GM12872 (cell line): ENCODE data around the gene NKRF.

Source experiments
- TF ChIP-seq, protein P1 (sequence below): IDR thresholded peaks from 3 replicates; pipeline ENCODE4 v1.5.1; 2011; ENCODE audit warnings: low read depth, mild to moderate bottlenecking, low read length, moderate library complexity; ENCODE audit not compliant: insufficient read depth

The NKRF gene

DNA sequence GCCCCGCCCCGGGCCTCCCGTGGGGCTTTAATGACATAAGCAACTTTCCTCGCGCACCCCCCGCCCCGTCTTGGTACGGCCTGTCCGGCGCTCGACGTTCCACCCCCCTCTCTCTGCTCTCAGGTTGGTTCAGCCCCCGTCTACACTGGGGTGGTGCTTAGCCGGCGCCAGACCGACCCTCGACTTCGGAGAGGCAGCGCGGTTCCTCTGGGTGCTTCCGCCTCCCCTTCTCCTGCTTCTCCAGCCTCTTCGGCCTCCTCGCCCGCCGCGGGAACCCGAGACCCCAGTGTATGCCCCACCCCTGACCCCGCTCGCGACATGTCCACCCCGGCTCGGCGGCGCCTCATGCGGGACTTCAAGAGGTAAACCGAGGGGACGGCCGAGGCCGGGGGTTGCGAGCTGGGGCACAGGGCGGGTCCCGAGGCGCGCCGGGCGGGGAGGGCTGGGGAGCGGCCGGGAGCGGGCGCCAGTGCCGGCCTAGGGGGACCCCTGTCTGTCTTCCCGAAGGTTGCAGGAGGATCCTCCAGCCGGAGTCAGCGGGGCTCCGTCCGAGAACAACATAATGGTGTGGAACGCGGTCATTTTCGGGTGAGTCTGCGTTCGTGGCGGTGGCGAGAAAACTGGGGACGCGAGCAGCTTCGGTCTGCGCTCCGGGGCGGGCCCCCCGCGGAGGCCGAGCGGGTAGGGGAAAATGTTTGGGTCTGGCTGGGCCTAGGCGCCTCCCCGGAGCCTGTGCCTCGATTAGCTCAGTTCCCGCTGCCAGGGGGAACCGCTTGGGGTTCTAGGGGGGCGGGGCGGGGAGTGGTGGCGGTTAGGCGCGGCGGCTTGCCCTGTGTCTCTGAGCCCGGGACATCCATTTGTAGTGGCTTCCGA, 31.6 kb downstream of the NKRF start, which contains the start of gene UBE2A:
Gene UBE2A (plus strand): TSS at position 170 of the 873 bp plus-strand sequence. CDS start 149 bp downstream, at position 319.
- TF ChIP-seq, protein P1, sequence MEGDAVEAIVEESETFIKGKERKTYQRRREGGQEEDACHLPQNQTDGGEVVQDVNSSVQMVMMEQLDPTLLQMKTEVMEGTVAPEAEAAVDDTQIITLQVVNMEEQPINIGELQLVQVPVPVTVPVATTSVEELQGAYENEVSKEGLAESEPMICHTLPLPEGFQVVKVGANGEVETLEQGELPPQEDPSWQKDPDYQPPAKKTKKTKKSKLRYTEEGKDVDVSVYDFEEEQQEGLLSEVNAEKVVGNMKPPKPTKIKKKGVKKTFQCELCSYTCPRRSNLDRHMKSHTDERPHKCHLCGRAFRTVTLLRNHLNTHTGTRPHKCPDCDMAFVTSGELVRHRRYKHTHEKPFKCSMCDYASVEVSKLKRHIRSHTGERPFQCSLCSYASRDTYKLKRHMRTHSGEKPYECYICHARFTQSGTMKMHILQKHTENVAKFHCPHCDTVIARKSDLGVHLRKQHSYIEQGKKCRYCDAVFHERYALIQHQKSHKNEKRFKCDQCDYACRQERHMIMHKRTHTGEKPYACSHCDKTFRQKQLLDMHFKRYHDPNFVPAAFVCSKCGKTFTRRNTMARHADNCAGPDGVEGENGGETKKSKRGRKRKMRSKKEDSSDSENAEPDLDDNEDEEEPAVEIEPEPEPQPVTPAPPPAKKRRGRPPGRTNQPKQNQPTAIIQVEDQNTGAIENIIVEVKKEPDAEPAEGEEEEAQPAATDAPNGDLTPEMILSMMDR, result peak; percentile 26; the same call in 2 of the 3 replicates

DNA sequence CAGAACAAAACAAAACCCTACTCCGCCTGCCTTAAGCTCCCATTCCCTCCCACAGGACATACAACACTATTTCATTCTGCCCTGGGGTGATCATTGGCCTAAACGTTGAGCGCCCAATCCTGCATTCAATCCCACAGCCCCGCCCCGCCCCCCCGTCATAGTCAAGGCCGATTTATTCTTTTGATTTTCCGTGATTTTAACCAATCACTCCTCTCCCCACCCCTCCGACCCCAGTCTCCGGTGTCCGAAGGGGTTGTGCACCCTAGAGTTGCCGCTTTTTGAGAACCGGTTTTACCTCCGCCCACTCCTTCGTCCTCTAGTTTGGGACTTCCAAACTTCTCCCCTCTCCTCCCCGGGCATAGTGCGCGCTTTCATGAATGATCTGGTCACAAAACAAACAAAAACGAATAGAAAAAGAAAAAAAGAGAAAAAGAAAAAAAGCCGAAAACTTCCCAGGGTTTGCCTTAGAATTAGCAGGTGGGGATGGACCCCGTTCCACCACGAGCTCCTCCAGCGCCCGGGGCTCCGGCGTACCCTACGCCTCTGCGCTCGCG, 32.3 kb downstream of the NKRF start:
- TF ChIP-seq, protein P1, result no peak

GRCh38 chrX:119573222-119573621, 33.0 kb downstream of the NKRF start:
- TF ChIP-seq, protein P1, result no peak

GRCh38 chrX:119570351-119570835, 35.8 kb downstream of the NKRF start:
- TF ChIP-seq, protein P1, result no peak

DNA sequence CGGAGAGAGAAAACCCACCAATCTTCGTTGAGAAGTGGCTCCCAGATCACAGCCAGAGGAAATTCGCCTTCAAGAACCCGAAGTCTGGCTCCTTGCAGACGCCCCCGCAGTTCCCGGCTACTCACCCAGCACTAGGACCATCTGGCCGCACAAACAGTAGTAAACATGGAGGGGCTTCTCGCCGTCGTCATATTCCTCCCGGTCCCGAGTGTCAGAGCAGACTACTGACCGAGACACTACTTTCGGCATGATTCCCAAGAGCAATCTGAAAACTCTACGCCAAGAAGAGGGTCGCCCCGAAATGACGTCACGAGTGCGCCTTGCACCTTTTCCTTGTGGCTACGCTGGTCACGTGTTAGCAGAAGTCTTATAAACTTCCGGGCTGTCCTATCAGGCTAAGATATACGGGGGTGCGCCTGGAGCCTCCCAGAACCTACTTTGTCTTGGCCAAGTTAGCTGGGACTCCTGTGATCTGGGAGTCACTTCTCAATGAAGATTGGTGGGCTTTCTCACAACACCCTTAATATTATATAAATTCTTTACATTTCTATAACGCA, 41.0 kb downstream of the NKRF start, which contains the start of gene STEEP1:
Gene STEEP1 (minus strand): TSS at position 303 of the 557 bp plus-strand sequence. CDS start 54 bp downstream, at position 249.
- TF ChIP-seq, protein P1, result no peak

DNA sequence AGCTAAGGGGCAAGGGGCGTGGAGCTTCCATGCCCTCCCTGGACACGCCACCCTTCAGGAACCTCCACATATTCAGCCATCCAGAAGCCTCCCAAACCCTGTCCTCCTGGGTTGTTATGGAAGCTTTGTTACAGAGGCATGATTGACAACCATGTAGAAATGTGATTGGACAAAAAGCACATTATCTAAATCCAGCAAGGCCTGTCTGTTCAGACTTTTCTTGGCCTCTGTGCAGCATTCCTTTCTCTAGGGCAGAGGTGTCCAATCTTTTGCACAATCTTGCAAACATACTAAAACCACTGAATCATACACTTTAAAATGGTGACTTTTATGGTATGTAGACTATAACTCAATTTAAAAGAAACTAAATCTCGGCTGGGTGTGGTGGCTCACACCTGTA, 53.7 kb downstream of the NKRF start:
- TF ChIP-seq, protein P1, result no peak
